B cell (primary cell): ENCODE data around the gene PLAAT5. TPM values are rescaled to one million over a fixed set of nuclear protein-coding genes. Genes with fewer than 3 reads are reported as not detected.

Experiments
- ATAC-seq: fragments of 200-7000 bp; cut with Tn5 transposase; one replicate; pipeline ENCODE4 v1.10.0; 2021; ENCODE audit warnings: low read depth, mild to moderate bottlenecking, moderate number of reproducible peaks, moderate library complexity
- CTCF ChIA-PET: fragments of 350-600 bp; sonication (Branson Sonifier 250); formaldehyde crosslinking; loops from one replicate; lab custom pipeline; 2021; ENCODE audit warnings: antibody characterized with exemption, inconsistent platforms; lab: Charles Lee
- POLR2A ChIA-PET: fragments of 350-600 bp; sonication (Branson Sonifier 250); formaldehyde crosslinking; loops from one replicate; lab custom pipeline; 2021; ENCODE audit warnings: antibody characterized with exemption; lab: Charles Lee
- DNase-seq: peaks from one replicate; pipeline ENCODE4 v3.0.0; 2013
- H2AFZ ChIP-seq: 2 replicates; pipeline ENCODE4 v1.6.1; 2012; ENCODE audit warnings: mild to moderate bottlenecking, low read depth, low read length; ENCODE audit not compliant: insufficient read depth, poor library complexity, severe bottlenecking
- H3K27ac ChIP-seq, 2 donors: 1 replicate in 1 of 2; 2 replicates in 1 of 2; pipeline ENCODE4 v1.5.1; 2012 to 2013; ENCODE audit warnings: low read length in 2 of 2, mild to moderate bottlenecking in 2 of 2, moderate library complexity in 1 of 2
- H3K27me3 ChIP-seq, 4 experiments: fragments of 200-600 bp in 1 of 4; sonication (generic) in 1 of 4; replicated peaks in 1 of 4; 1 replicate in 2 of 4; 2 replicates in 2 of 4; pipeline versions ENCODE4 v1.6.1 to v1.7.0; 2013 to 2016; ENCODE audit warnings: low read length in 3 of 4, mild to moderate bottlenecking in 2 of 4, mixed read lengths in 1 of 4, moderate library complexity in 1 of 4; ENCODE audit not compliant: insufficient read depth in 4 of 4, control insufficient read depth in 3 of 4; ENCODE audit errors: control extremely low read depth in 1 of 4
- H3K36me3 ChIP-seq, 2 experiments: replicated peaks in 1 of 2; 1 replicate in 1 of 2; 2 replicates in 1 of 2; pipeline versions ENCODE4 v1.6.1 to v1.7.1; 2013; ENCODE audit warnings: low read length in 1 of 2; ENCODE audit not compliant: insufficient read depth in 2 of 2, control insufficient read depth in 1 of 2; ENCODE audit errors: control extremely low read depth in 1 of 2, extremely low read depth in 1 of 2
- H3K4me1 ChIP-seq, 2 donors: fragments of 200-600 bp in 1 of 2; sonication (generic) in 1 of 2; 1 replicate in 1 of 2; 2 replicates in 1 of 2; pipeline versions ENCODE4 v1.5.1 to v1.6.1; 2013 to 2017; ENCODE audit warnings: low read length in 2 of 2; ENCODE audit not compliant: control insufficient read depth in 2 of 2, insufficient read depth in 2 of 2
- H3K4me2 ChIP-seq: replicated peaks from 2 replicates; pipeline ENCODE3; 2012; ENCODE audit warnings: mild to moderate bottlenecking, low read depth, low read length; ENCODE audit not compliant: poor library complexity, severe bottlenecking
- H3K4me3 ChIP-seq, 5 experiments: fragments of 200-600 bp in 1 of 5; sonication (generic) in 1 of 5; 1 replicate in 3 of 5; 2 replicates in 2 of 5; pipeline versions ENCODE4 v1.5.1 to v1.7.0; 2011 to 2016; ENCODE audit warnings: low read length in 4 of 5, mild to moderate bottlenecking in 4 of 5, low read depth in 2 of 5, control low read depth in 1 of 5, moderate library complexity in 1 of 5; ENCODE audit not compliant: insufficient read depth in 1 of 5; ENCODE audit errors: control extremely low read depth in 1 of 5, extremely low read depth in 1 of 5
- H3K79me2 ChIP-seq: fragments of 200-600 bp; sonication (generic); one replicate; pipeline ENCODE4 v1.6.0; 2016; ENCODE audit warnings: low read length; ENCODE audit not compliant: control insufficient read depth, insufficient read depth
- H3K9ac ChIP-seq: fragments of 200-600 bp; sonication (generic); 2 replicates; pipeline ENCODE4 v1.6.1; 2017; ENCODE audit warnings: mild to moderate bottlenecking, low read length, moderate library complexity
- H3K9me3 ChIP-seq, 3 donors: one replicate each; pipeline versions ENCODE4 v1.6.1 to v1.7.1; 2013; ENCODE audit warnings: low read length in 2 of 3; ENCODE audit not compliant: control insufficient read depth in 2 of 3, insufficient read depth in 1 of 3; ENCODE audit errors: control extremely low read depth in 1 of 3
- H4K20me1 ChIP-seq: 2 replicates; pipeline ENCODE4 v1.6.0; 2012; ENCODE audit warnings: mild to moderate bottlenecking, low read length; ENCODE audit not compliant: insufficient read depth, control insufficient read depth, poor library complexity, severe bottlenecking
- H3K27ac Mint-ChIP-seq: one replicate; pipeline ENCODE4 v1.8.0; 2021; ENCODE audit warnings: mixed read lengths
- H3K27me3 Mint-ChIP-seq: one replicate; pipeline ENCODE4 v1.8.0; 2021; ENCODE audit warnings: mixed read lengths
- H3K4me1 Mint-ChIP-seq: one replicate; pipeline ENCODE4 v1.8.0; 2021; ENCODE audit warnings: mixed read lengths
- H3K4me3 Mint-ChIP-seq: one replicate; pipeline ENCODE4 v1.8.0; 2021; ENCODE audit warnings: mixed read lengths
- H3K9me3 Mint-ChIP-seq: one replicate; pipeline ENCODE4 v1.8.0; 2022; ENCODE audit warnings: mixed read lengths; ENCODE audit not compliant: insufficient read depth
- EZH2 ChIP-seq: IDR thresholded peaks from 2 replicates; pipeline ENCODE4 v1.6.1; 2012; ENCODE audit warnings: borderline replicate concordance, low read depth, mild to moderate bottlenecking, moderate library complexity, low read length; ENCODE audit not compliant: insufficient read depth, poor library complexity, severe bottlenecking
- WGBS: methylation state at CpG from one replicate; pipeline ENCODE4 v1.1.5; 2013; ENCODE audit warnings: missing lambda C conversion rate; ENCODE audit not compliant: insufficient coverage; 5-methylcytosine and 5-hydroxymethylcytosine counted together
- intact Hi-C: fragments of 100-400 bp; cut with micrococcal nuclease; formaldehyde crosslinking; loops from one replicate; pipeline ENCODE4 v1.10.0; 2022
- polyA plus RNA-seq: library from polyadenylated mRNA; depleted of rRNA; stranded (reverse); fragments of >200 nt; gene quantifications from 2 replicates; pipeline ENCODE4 v1.2.3, GENCODE V29; 2012
- total RNA-seq, 2 donors: library from RNA; stranded (reverse); fragments of 120-200 nt in 1 of 2; gene quantifications; 1 replicate in 1 of 2; 2 replicates in 1 of 2; pipeline versions ENCODE4 v1.2.3 to v1.2.4, GENCODE V29; 2013 to 2022
- TF ChIP-seq, protein P1 (sequence below): fragments of 200-600 bp; IDR thresholded peaks from one replicate; pipeline ENCODE4 v1.8.0; 2022; ENCODE audit warnings: antibody characterized with exemption, mild to moderate bottlenecking

Gene PLAAT5
- total and polyA plus RNA-seq, 2 donors (not counting 1 experiment from before 2014, with no cell fraction given): not detected

DNA sequence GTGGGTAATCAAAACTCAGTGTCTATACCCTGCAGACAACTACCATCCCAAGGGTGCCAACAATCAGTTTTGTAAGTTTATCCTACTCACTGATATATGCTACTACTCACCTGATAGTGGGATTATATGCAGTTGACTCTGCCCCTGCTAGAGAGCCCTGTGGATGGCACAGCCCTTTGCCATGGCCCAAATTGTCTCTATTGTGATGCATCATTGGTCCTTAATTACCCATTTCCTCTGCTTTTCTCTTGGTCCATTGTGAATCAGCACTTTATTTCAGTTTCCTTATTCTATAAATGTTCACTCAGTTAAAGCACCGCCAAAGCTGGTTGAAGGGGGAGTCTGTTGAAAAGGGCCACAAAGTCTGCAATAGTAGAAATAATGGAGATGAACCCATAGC, 42.3 kb downstream of the PLAAT5 start:
- no peaks in the 10 kb centered on the region for H3K4me1 ChIP-seq
- POLR2A ChIA-PET: no interaction called here
- peaks cover 0 to 2% (median 0%) of the 10 kb centered on the region in 3 donors for H3K9me3 ChIP-seq
- peaks cover 0 to 4% (median 0%) of the 10 kb centered on the region in 4 experiments for H3K27me3 ChIP-seq
- intact Hi-C loops: no loop called here
- H3K27me3 Mint-ChIP-seq: peaks cover 48% of the 10 kb centered on the region
- no peaks in the 10 kb centered on the region for H3K9me3 Mint-ChIP-seq
- H2AFZ ChIP-seq: no peak overlapping the region
- no peak overlapping the region for H3K27ac Mint-ChIP-seq
- no peaks in the 10 kb centered on the region for H3K79me2 ChIP-seq
- no CpG with 5 or more reads among the region's 1 CpG for WGBS
- peaks cover 4% of the 10 kb centered on the region for H3K4me1 Mint-ChIP-seq
- no peak for TF ChIP-seq EZH2
- TF ChIP-seq, protein P1, sequence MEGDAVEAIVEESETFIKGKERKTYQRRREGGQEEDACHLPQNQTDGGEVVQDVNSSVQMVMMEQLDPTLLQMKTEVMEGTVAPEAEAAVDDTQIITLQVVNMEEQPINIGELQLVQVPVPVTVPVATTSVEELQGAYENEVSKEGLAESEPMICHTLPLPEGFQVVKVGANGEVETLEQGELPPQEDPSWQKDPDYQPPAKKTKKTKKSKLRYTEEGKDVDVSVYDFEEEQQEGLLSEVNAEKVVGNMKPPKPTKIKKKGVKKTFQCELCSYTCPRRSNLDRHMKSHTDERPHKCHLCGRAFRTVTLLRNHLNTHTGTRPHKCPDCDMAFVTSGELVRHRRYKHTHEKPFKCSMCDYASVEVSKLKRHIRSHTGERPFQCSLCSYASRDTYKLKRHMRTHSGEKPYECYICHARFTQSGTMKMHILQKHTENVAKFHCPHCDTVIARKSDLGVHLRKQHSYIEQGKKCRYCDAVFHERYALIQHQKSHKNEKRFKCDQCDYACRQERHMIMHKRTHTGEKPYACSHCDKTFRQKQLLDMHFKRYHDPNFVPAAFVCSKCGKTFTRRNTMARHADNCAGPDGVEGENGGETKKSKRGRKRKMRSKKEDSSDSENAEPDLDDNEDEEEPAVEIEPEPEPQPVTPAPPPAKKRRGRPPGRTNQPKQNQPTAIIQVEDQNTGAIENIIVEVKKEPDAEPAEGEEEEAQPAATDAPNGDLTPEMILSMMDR: no peak
- no peak overlapping the region for H3K4me2 ChIP-seq
- no peak overlapping the region for H3K4me3 ChIP-seq
- no peak for ATAC-seq
- no peaks in the 10 kb centered on the region for H3K36me3 ChIP-seq
- no peak for DNase-seq
- no peak overlapping the region for H3K9ac ChIP-seq
- H3K4me3 Mint-ChIP-seq: no peak overlapping the region
- no peak overlapping the region for H3K27ac ChIP-seq
- CTCF ChIA-PET: no interaction called here
- H4K20me1 ChIP-seq: no peaks in the 10 kb centered on the region

DNA sequence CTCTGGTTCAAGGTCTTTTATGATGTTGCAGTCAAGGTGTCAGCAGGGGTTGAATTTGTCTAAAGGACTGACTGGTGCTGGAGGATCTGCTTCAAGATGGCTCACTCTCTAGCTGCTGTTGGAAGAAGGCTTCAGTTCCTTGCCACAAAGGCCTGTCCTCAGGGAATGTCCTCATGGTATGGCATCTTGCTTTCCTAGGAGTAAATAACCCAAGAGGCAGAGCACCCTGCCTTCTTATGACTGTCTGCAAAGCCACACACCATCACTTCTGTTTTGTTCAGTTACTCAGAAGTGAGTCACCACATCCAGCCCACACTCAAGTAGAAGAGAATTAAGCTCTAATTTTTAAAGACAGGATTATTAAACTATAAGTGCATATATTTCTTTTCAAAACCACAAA, 45.2 kb downstream of the PLAAT5 start:
- Histone ChIP-seq H3K36me3 (no peaks in the 10 kb centered on the region), H3K4me2 (no peak overlapping the region), H4K20me1 (no peaks in the 10 kb centered on the region), H3K9me3 (peaks cover 0 to 2% (median 0%) of the 10 kb centered on the region in 3 donors), H2AFZ (no peak overlapping the region), H3K9ac (no peak overlapping the region), H3K4me3 (no peak overlapping the region), H3K27me3 (peaks cover 0 to 4% (median 0%) of the 10 kb centered on the region in 4 experiments), H3K27ac (no peak overlapping the region), H3K4me1 (no peaks in the 10 kb centered on the region), H3K79me2 (no peaks in the 10 kb centered on the region)
- no peak overlapping the region for H3K4me3 Mint-ChIP-seq
- ChIA-PET CTCF (no interaction called here), POLR2A (no interaction called here)
- H3K9me3 Mint-ChIP-seq: no peaks in the 10 kb centered on the region
- DNase-seq (no peak), ATAC-seq (no peak)
- H3K27ac Mint-ChIP-seq: no peak overlapping the region
- TF ChIP-seq, protein P1: no peak
- TF ChIP-seq EZH2: no peak
- intact Hi-C loops: no loop called here
- peaks cover 2% of the 10 kb centered on the region for H3K4me1 Mint-ChIP-seq
- H3K27me3 Mint-ChIP-seq: peaks cover 35% of the 10 kb centered on the region
